Esophagus muscularis mucosa (tissue), 3 donors: ENCODE data around the gene MGAT4C.

Experiments used
- CTCF ChIP-seq, 3 experiments: fragments of 200-600 bp in 2 of 3; fragments of 450-650 bp in 1 of 3; sonication (generic) in 2 of 3; IDR thresholded peaks; one replicate each; pipeline ENCODE4 v1.5.1; 2017 to 2019; ENCODE audit warnings: antibody characterized with exemption in 3 of 3, mild to moderate bottlenecking in 2 of 3, moderate library complexity in 1 of 3
- EP300 ChIP-seq: sonication (generic); formaldehyde crosslinking; IDR thresholded peaks from one replicate; pipeline ENCODE4 v1.6.1; 2017; ENCODE audit warnings: antibody characterized with exemption

- TF ChIP-seq CTCF (IDR thresholded peaks at IDR 0.05) (no peak), EP300 (no peak)
Observed at GRCh38 chr12:86275356-86275755, 19.2 kb upstream of the MGAT4C start.
